ENCODE data around the gene MAN2B2. TPM values are rescaled to one million over a fixed set of nuclear protein-coding genes. Genes with fewer than 3 reads are reported as not detected.

MAN2B2 gene
- 10 to 100 TPM; 14.8 to 15.7 TPM for total RNA-seq

- CTCF ChIA-PET: interaction anchor here (1.4 kb wide), 2 partner anchors 34 to 299 kb away, joined by 3 read pairs; no protein-coding TSS in a partner anchor
- POLR2A ChIA-PET: interaction anchor here (1.2 to 1.3 kb wide), 3 partner anchors 11 to 66 kb away, joined by 3 to 5 read pairs (median 5); partner anchors contain the start of gene MRFAP1
Measured at GRCh38 chr4:6574747-6575502, at the start of gene MAN2B2. Gene MAN2B2, plus strand, starts transcription at chr4:6575189. Its CDS starts 22 bp downstream, at chr4:6575211.

GRCh38 chr4:6525474-6525873 lies 49.5 kb upstream of the MAN2B2 start:
- ChIA-PET CTCF (no interaction called here), POLR2A (no interaction called here)

GRCh38 chr4:6526156-6526555 lies 48.8 kb upstream of the MAN2B2 start:
- ChIA-PET CTCF (no interaction called here), POLR2A (no interaction called here)

DNA sequence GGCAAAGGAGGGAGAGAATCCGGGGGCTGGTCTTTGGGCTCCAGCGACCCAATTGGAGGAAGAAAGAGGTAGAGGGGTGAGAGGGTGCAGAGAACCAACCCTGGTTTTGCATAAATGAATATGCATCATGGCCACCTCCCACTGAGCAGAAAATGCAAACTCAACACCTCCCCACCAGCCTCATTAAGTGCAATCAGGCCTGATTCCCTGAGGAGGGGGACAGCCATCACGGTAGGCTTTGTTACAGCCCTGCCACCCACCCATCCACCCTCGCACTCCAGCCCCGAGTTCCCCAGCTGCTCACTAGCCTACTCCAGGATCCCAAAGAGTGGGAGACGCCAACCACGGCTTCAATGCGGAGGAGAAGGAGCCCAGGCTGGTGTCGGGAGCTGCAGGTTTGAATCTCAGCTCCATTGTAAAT lies 48.3 kb upstream of the MAN2B2 start:
- ChIA-PET CTCF (no interaction called here), POLR2A (no interaction called here)

DNA sequence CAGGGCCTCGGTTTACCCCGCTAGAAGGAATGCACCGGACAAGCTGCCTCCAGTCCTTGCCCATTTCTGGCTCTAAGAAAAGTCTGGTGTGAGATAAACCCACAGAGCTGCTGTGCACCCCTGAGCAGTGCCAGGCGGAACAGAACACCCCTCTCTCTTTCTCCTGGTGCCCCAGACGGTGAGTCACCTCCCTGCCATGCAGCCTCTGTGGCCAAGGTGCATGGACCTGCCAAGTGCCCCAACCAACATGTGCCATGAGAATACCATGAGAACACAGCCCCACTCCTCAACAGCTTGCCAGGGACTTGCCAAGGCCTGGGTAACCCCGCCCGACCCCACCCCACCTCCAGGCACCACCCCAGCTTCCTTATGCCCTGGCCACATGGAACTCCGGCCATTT lies 47.7 kb upstream of the MAN2B2 start:
- CTCF ChIA-PET: no interaction called here
- POLR2A ChIA-PET: no interaction called here

DNA sequence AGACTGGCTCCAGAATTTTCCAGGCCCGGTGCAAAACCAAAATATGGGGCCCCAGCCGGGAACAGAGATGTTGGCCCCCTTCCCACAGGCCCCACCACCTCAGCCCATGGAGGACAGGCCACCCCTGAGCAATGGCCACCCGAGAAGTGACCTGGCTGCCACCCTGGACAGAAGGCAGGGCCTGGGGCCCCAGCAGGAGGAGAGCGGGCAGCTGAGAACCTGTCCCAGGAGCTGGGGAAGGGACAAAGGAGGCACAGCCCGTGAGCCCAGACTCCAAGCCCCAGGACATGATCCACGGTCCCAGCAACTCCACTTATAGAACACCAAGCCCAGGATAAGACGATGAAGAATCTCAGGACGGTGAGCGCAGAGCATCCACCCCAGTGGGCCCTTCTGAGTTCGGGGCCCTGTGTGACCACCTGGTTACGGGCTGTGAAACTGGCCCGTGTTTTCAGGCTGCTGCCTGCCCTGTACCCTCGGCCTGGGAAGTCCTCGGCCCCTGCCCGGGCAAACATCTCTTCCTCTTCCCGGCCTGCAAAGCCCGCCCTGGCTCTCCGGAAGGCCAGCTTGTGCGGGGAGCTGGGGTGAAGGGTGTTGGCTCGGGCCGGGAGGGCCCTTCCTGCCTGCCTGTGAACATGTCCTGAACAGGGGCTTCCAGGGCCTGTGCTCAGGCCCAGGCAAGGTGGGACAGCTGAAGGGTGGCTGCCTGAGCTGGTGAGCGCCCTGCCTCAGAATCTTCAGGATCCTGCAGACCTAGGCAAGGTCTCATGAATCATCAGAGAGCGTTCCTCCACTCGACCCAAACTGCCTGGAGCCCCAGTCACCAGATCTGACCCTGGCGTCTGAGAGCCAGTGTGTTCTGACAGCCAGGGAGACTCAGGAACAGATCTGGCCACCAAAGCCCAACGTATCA lies 47.0 kb upstream of the MAN2B2 start:
- CTCF ChIA-PET: no interaction called here
- POLR2A ChIA-PET: no interaction called here

GRCh38 chr4:6529021-6529420 lies 46.0 kb upstream of the MAN2B2 start:
- CTCF ChIA-PET: no interaction called here

GRCh38 chr4:6530301-6530700 lies 44.7 kb upstream of the MAN2B2 start:
- ChIA-PET POLR2A (no interaction called here), CTCF (no interaction called here)

More at GRCh38 chr4:6529021-6529420, 46.0 kb upstream of the MAN2B2 start:
- POLR2A ChIA-PET: no interaction called here

DNA sequence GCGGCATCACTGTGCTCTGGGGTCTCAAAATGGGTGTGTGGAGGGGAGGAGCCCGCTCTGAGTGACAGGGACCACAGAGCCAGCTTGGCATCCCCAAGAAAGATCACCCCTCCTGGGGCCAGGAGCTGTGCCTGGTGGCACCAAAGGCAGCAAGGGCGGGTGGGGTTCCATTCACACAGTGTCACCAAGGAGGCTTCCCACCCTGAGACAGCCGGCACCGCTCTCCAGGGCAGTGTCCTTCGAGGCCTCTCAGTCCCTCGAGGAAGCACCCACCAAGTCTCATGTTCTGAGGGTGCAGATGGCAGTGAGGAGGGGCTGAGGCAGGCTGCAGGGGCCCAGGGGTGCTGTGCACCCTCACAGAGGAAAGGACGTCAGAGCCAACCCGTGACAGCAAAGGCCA lies 44.0 kb upstream of the MAN2B2 start:
- POLR2A ChIA-PET: no interaction called here
- CTCF ChIA-PET: no interaction called here

DNA sequence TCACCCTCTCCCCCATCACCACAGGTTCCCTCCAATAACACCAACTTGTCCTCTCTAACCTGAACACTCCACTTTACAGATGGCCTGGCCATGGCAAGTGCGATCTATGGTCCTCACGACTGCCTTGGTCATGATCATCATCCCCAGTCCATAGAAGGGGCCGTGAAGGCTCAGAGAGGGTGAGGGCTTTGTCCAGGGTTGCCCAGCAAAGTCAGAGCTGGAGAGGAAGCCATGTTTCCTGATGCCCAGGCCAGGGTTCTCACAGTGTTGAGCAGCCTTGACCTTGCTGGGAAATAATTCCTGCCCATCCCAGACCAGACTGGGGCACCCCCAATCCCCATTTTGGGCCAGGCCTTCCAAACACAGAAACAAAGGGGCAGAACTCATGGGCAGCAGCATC lies 42.9 kb upstream of the MAN2B2 start:
- ChIA-PET POLR2A (no interaction called here), CTCF (no interaction called here)

- POLR2A ChIA-PET: no interaction called here
- CTCF ChIA-PET: no interaction called here
Measured at GRCh38 chr4:6532658-6533057, 42.3 kb upstream of the MAN2B2 start.

GRCh38 chr4:6534050-6534449 lies 40.9 kb upstream of the MAN2B2 start:
- ChIA-PET POLR2A (no interaction called here), CTCF (no interaction called here)

DNA sequence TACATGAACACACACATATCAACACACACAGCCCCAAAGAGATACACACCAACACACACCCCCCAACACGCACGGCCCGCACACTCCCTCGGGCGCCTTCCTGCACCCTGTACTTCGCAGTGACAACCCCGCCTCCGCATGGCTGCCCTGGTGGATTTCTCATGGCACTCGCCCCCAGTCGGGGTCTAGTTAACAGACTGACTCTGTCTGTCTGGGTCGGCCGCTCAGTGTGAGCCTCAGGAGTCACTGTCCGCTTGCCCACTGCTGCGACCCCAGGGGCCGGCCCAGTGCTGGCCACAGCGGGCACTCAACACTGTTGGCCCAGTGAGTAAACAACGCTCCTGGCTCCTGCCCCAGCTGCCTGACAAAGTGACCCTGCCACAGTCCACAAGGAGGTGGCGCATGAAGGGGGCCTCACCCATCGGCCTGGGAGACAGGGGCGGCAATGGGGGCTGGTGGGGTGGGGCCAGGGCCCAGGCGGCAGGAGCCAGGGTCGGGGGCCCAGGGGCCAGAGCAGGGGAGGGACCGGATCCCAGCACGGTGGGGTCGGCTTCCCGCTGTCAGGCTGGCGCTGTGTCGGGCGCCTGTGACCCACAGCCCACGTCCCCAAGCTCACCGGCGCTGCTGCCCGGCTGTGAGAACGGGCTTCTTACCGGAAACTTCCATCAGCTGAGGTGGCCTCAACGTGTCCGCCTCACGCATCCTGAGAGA lies 40.2 kb upstream of the MAN2B2 start:
- ChIA-PET CTCF (no interaction called here), POLR2A (no interaction called here)

DNA sequence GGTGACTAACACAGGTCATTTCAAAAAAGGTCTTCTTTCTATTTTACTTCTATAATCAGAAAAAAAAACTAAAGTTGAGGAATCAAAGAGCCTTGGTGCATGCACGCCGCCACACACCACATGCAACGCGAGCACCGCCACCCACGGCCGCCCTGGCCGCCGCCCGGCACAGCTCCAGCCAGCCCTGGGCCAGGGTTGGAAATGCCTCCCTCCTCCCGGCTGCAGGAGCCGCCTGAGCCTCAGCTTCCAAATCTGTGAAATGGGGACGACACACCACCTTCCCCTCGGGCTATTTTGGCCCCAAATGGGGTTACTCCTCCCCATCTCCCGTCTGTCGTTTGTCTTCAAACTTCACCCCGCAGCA lies 39.7 kb upstream of the MAN2B2 start:
- ChIA-PET POLR2A (no interaction called here), CTCF (interaction anchor here (1.0 kb wide), 1 partner anchor 63 kb away, joined by 3 read pairs; the partner anchor contains the start of gene PPP2R2C)

DNA sequence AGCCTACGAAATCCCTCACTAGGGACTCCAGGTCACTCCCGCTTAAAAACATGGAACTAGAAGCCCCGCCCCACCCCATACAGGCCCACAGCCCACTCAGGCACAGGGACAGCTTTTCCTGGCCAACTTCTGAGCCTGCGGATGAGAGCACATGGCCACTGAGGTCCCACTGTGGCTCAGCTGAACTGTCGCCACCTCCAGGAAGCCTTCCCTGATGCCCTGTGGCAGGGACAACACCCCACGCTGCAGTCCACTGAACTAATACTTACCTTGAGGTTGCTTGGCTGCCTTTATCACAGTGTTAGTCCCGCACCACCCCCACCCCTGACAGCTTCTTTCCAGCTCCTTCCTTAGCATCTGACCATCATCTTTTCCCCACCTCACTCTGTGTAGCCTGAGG lies 39.3 kb upstream of the MAN2B2 start:
- ChIA-PET CTCF (interaction anchor here (1.0 kb wide), 2 partner anchors 10 to 64 kb away, joined by 3 read pairs; partner anchors contain the start of gene PPP2R2C), POLR2A (no interaction called here)

GRCh38 chr4:6538111-6538510 lies 36.9 kb upstream of the MAN2B2 start:
- ChIA-PET CTCF (interaction anchor here (1.0 kb wide), 1 partner anchor 8 kb away, joined by 3 read pairs; no protein-coding TSS in a partner anchor), POLR2A (no interaction called here)

- ChIA-PET CTCF (no interaction called here), POLR2A (no interaction called here)
Measured at GRCh38 chr4:6538575-6538974, 36.4 kb upstream of the MAN2B2 start.

- CTCF ChIA-PET: no interaction called here
- POLR2A ChIA-PET: no interaction called here
Measured at GRCh38 chr4:6539009-6539764, 35.8 kb upstream of the MAN2B2 start.

DNA sequence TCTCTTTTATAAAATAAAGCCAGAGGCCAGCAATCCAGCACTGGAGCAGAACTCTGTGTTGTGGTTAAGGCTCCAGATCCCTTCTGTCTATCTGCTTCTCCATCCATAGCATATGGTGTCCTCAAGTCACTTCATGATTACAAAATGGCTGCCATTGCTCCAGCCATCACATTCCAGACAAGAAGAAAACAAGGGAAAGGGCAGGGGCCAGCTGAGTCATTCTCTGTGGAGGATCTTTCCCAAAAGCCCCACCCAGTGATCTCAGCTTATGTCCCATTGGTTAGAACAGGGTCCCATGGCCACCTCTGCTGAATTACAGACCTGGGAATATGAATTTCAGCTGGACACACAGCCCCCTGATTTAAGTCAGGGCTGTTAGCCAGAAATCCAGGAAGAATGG lies 34.1 kb upstream of the MAN2B2 start:
- ChIA-PET POLR2A (no interaction called here), CTCF (no interaction called here)

DNA sequence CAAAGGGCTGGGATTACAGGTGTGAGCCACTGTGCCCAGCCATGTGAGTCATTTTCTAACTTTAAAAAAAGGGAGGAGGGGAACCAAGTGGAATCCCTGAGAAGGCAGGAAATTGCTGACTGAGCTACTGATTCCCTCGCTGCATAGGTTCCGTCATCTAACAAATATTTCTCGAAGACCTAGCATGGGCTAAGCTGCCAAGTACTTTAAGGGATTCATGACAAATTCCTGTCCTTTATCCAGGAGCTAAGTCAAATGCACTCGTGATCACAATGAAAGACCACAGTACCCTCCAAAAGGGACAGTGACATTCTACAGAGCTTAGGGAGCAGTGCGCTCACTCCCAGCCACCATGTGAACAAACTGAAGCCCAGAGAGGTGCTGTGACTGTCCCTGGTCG lies 33.2 kb upstream of the MAN2B2 start:
- POLR2A ChIA-PET: no interaction called here
- CTCF ChIA-PET: no interaction called here
